ENCODE results near the gene CDK1.
A peak's percentile ranks its signal among the peaks of the same experiment; 100 is the strongest.

Gene CDK1

GRCh38 chr10:60808036-60808435 lies 29.8 kb downstream of the CDK1 start:
- H3K4me3 ChIP-seq (ENCODE audit: low read length in 2 of 2) = no peak overlapping the region
- H3K36me3 ChIP-seq (ENCODE audit: control insufficient read depth in 2 of 2, insufficient read depth in 2 of 2, low read length in 2 of 2) = no peaks in the 10 kb centered on the region
- H3K27ac ChIP-seq (ENCODE audit: low read depth in 2 of 2, low read length in 2 of 2) = peak overlapping the region in 1 of 2 donors; percentile 14
- peaks cover 0 to 3% of the 10 kb centered on the region in 2 donors for H3K4me1 ChIP-seq (ENCODE audit: control insufficient read depth in 2 of 2, insufficient read depth in 2 of 2, low read length in 2 of 2)
- no peaks in the 10 kb centered on the region for H3K27me3 ChIP-seq (ENCODE audit: control insufficient read depth in 2 of 2, insufficient read depth in 2 of 2, low read length in 2 of 2)
- no peak overlapping the region for H3K9ac ChIP-seq (ENCODE audit: low read depth in 1 of 2, low read length in 2 of 2)
- H3K9me3 ChIP-seq (ENCODE audit: control insufficient read depth in 2 of 2, low read length in 2 of 2) = no peaks in the 10 kb centered on the region

- no peaks in the 10 kb centered on the region for H3K9me3 ChIP-seq (ENCODE audit: control insufficient read depth in 2 of 2, low read length in 2 of 2)
- H3K4me3 ChIP-seq (ENCODE audit: low read length in 2 of 2) = no peak overlapping the region
- no peak overlapping the region for H3K9ac ChIP-seq (ENCODE audit: low read depth in 1 of 2, low read length in 2 of 2)
- no peaks in the 10 kb centered on the region for H3K27me3 ChIP-seq (ENCODE audit: control insufficient read depth in 2 of 2, insufficient read depth in 2 of 2, low read length in 2 of 2)
- H3K27ac ChIP-seq (ENCODE audit: low read depth in 2 of 2, low read length in 2 of 2) = no peak overlapping the region
- no peaks in the 10 kb centered on the region for H3K36me3 ChIP-seq (ENCODE audit: control insufficient read depth in 2 of 2, insufficient read depth in 2 of 2, low read length in 2 of 2)
- peaks cover 0 to 3% of the 10 kb centered on the region in 2 donors for H3K4me1 ChIP-seq (ENCODE audit: control insufficient read depth in 2 of 2, insufficient read depth in 2 of 2, low read length in 2 of 2)
These were observed 30.9 kb downstream of the CDK1 start for GRCh38 chr10:60809157-60809556.

GRCh38 chr10:60810437-60811182 lies 32.3 kb downstream of the CDK1 start:
- peaks cover 0 to 3% of the 10 kb centered on the region in 2 donors for H3K4me1 ChIP-seq (ENCODE audit: control insufficient read depth in 2 of 2, insufficient read depth in 2 of 2, low read length in 2 of 2)
- H3K9ac ChIP-seq (ENCODE audit: low read depth in 1 of 2, low read length in 2 of 2) = no peak overlapping the region
- H3K36me3 ChIP-seq (ENCODE audit: control insufficient read depth in 2 of 2, insufficient read depth in 2 of 2, low read length in 2 of 2) = no peaks in the 10 kb centered on the region
- H3K9me3 ChIP-seq (ENCODE audit: control insufficient read depth in 2 of 2, low read length in 2 of 2) = no peaks in the 10 kb centered on the region
- no peaks in the 10 kb centered on the region for H3K27me3 ChIP-seq (ENCODE audit: control insufficient read depth in 2 of 2, insufficient read depth in 2 of 2, low read length in 2 of 2)
- peak overlapping the region in 1 of 2 donors; percentile 54 for H3K27ac ChIP-seq (ENCODE audit: low read depth in 2 of 2, low read length in 2 of 2)
- no peak overlapping the region for H3K4me3 ChIP-seq (ENCODE audit: low read length in 2 of 2)

GRCh38 chr10:60816628-60817397 lies 38.5 kb downstream of the CDK1 start:
- no peaks in the 10 kb centered on the region for H3K36me3 ChIP-seq (ENCODE audit: control insufficient read depth in 2 of 2, insufficient read depth in 2 of 2, low read length in 2 of 2)
- peak overlapping the region in 1 of 2 donors; percentile 50 for H3K27ac ChIP-seq (ENCODE audit: low read depth in 2 of 2, low read length in 2 of 2)
- no peak overlapping the region for H3K9ac ChIP-seq (ENCODE audit: low read depth in 1 of 2, low read length in 2 of 2)
- H3K4me3 ChIP-seq (ENCODE audit: low read length in 2 of 2) = peak overlapping the region in 1 of 2 donors; percentile 2
- no peaks in the 10 kb centered on the region for H3K9me3 ChIP-seq (ENCODE audit: control insufficient read depth in 2 of 2, low read length in 2 of 2)
- H3K4me1 ChIP-seq (ENCODE audit: control insufficient read depth in 2 of 2, insufficient read depth in 2 of 2, low read length in 2 of 2) = peaks cover 0 to 4% of the 10 kb centered on the region in 2 donors
- H3K27me3 ChIP-seq (ENCODE audit: control insufficient read depth in 2 of 2, insufficient read depth in 2 of 2, low read length in 2 of 2) = no peaks in the 10 kb centered on the region

GRCh38 chr10:60817398-60817805 lies 39.1 kb downstream of the CDK1 start:
- no peaks in the 10 kb centered on the region for H3K9me3 ChIP-seq (ENCODE audit: control insufficient read depth in 2 of 2, low read length in 2 of 2)
- peak overlapping the region; percentile 44 to 50 for H3K27ac ChIP-seq (ENCODE audit: low read depth in 2 of 2, low read length in 2 of 2)
- H3K9ac ChIP-seq (ENCODE audit: low read depth in 1 of 2, low read length in 2 of 2) = no peak overlapping the region
- peaks cover 0 to 4% of the 10 kb centered on the region in 2 donors for H3K4me1 ChIP-seq (ENCODE audit: control insufficient read depth in 2 of 2, insufficient read depth in 2 of 2, low read length in 2 of 2)
- no peaks in the 10 kb centered on the region for H3K27me3 ChIP-seq (ENCODE audit: control insufficient read depth in 2 of 2, insufficient read depth in 2 of 2, low read length in 2 of 2)
- no peak overlapping the region for H3K4me3 ChIP-seq (ENCODE audit: low read length in 2 of 2)
- H3K36me3 ChIP-seq (ENCODE audit: control insufficient read depth in 2 of 2, insufficient read depth in 2 of 2, low read length in 2 of 2) = no peaks in the 10 kb centered on the region

DNA sequence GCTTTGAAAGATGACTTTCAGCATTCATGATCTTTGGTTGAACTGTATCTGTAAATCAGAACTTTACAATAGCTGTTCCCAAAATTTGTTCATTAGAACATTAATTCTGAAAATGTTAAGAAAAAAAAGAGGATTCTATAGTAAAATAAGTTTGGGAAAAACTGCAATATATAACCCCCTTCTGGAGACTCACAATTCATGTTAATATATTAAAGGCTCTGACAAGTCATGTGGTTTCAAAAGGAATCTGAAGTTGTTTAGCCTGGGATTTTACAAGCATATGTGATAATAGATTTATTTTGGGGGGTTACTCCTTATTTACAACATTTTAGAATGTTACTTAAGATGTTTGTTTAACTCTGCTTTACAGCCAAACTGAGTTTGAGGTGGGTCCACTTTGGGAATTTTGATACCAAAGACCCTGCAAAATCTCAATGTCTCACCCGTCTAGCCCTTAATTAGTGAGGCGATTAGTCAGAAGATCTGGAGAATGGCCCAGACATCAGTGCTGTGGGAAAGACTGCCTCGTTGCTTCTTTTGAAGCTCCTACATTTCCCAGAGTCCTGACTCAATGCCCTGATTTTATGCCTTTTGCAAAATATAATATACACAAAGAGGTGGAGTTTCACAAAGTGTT lies 40.0 kb downstream of the CDK1 start:
- no peaks in the 10 kb centered on the region for H3K36me3 ChIP-seq (ENCODE audit: control insufficient read depth in 2 of 2, insufficient read depth in 2 of 2, low read length in 2 of 2)
- H3K27me3 ChIP-seq (ENCODE audit: control insufficient read depth in 2 of 2, insufficient read depth in 2 of 2, low read length in 2 of 2) = no peaks in the 10 kb centered on the region
- H3K4me3 ChIP-seq (ENCODE audit: low read length in 2 of 2) = no peak overlapping the region
- H3K4me1 ChIP-seq (ENCODE audit: control insufficient read depth in 2 of 2, insufficient read depth in 2 of 2, low read length in 2 of 2) = peaks cover 0 to 4% of the 10 kb centered on the region in 2 donors
- no peaks in the 10 kb centered on the region for H3K9me3 ChIP-seq (ENCODE audit: control insufficient read depth in 2 of 2, low read length in 2 of 2)
- peak overlapping the region in 1 of 2 donors; percentile 44 for H3K27ac ChIP-seq (ENCODE audit: low read depth in 2 of 2, low read length in 2 of 2)
- no peak overlapping the region for H3K9ac ChIP-seq (ENCODE audit: low read depth in 1 of 2, low read length in 2 of 2)

- Histone ChIP-seq H3K27me3 (ENCODE audit: control insufficient read depth in 2 of 2, insufficient read depth in 2 of 2, low read length in 2 of 2) (no peaks in the 10 kb centered on the region), H3K36me3 (ENCODE audit: control insufficient read depth in 2 of 2, insufficient read depth in 2 of 2, low read length in 2 of 2) (no peaks in the 10 kb centered on the region), H3K9ac (ENCODE audit: low read depth in 1 of 2, low read length in 2 of 2) (no peak overlapping the region), H3K4me1 (ENCODE audit: control insufficient read depth in 2 of 2, insufficient read depth in 2 of 2, low read length in 2 of 2) (peaks cover 0 to 4% of the 10 kb centered on the region in 2 donors), H3K4me3 (ENCODE audit: low read length in 2 of 2) (no peak overlapping the region), H3K9me3 (ENCODE audit: control insufficient read depth in 2 of 2, low read length in 2 of 2) (no peaks in the 10 kb centered on the region), H3K27ac (ENCODE audit: low read depth in 2 of 2, low read length in 2 of 2) (no peak overlapping the region)
These were observed 41.0 kb downstream of the CDK1 start for GRCh38 chr10:60819271-60819670.

- Histone ChIP-seq H3K9ac (ENCODE audit: low read depth in 1 of 2, low read length in 2 of 2) (no peak overlapping the region), H3K4me1 (ENCODE audit: control insufficient read depth in 2 of 2, insufficient read depth in 2 of 2, low read length in 2 of 2) (peaks cover 0 to 4% of the 10 kb centered on the region in 2 donors), H3K36me3 (ENCODE audit: control insufficient read depth in 2 of 2, insufficient read depth in 2 of 2, low read length in 2 of 2) (no peaks in the 10 kb centered on the region), H3K27ac (ENCODE audit: low read depth in 2 of 2, low read length in 2 of 2) (no peak overlapping the region), H3K27me3 (ENCODE audit: control insufficient read depth in 2 of 2, insufficient read depth in 2 of 2, low read length in 2 of 2) (no peaks in the 10 kb centered on the region), H3K4me3 (ENCODE audit: low read length in 2 of 2) (no peak overlapping the region), H3K9me3 (ENCODE audit: control insufficient read depth in 2 of 2, low read length in 2 of 2) (no peaks in the 10 kb centered on the region)
These were observed 41.9 kb downstream of the CDK1 start for GRCh38 chr10:60820093-60820754.

DNA sequence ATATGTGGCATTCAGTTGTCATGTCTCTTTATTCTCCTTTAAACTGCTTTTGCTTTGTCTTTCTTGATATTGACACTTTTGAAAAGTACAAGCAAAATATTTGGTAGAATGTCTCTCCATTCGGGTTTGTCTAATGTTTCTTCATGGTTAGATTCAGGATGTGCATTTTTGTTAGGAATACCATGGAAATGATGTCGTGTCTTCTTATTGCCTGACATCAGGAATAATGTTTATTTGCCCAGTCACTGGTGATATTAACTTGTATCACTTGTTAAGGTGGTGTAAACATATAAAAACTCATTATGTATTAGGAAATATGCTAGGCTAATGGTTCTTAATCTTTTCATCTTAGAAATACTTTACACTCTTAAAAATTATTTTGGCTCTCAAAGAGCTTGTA lies 43.4 kb downstream of the CDK1 start:
- no peaks in the 10 kb centered on the region for H3K27me3 ChIP-seq (ENCODE audit: control insufficient read depth in 2 of 2, insufficient read depth in 2 of 2, low read length in 2 of 2)
- no peaks in the 10 kb centered on the region for H3K36me3 ChIP-seq (ENCODE audit: control insufficient read depth in 2 of 2, insufficient read depth in 2 of 2, low read length in 2 of 2)
- no peaks in the 10 kb centered on the region for H3K9me3 ChIP-seq (ENCODE audit: control insufficient read depth in 2 of 2, low read length in 2 of 2)
- H3K27ac ChIP-seq (ENCODE audit: low read depth in 2 of 2, low read length in 2 of 2) = no peak overlapping the region
- no peak overlapping the region for H3K9ac ChIP-seq (ENCODE audit: low read depth in 1 of 2, low read length in 2 of 2)
- no peak overlapping the region for H3K4me3 ChIP-seq (ENCODE audit: low read length in 2 of 2)
- H3K4me1 ChIP-seq (ENCODE audit: control insufficient read depth in 2 of 2, insufficient read depth in 2 of 2, low read length in 2 of 2) = peaks cover 0 to 4% of the 10 kb centered on the region in 2 donors
